Mucosa of descending colon (tissue), 3 donors: Measurements from ENCODE around the gene LCMT2. TPM values are rescaled to one million over a fixed set of nuclear protein-coding genes. Genes with fewer than 3 reads are reported as not detected.

Source experiments
- ATAC-seq: fragments of 200-7000 bp; cut with Tn5 transposase; one replicate; pipeline ENCODE4 v1.9.1; 2020; ENCODE audit warnings: mild to moderate bottlenecking, moderate library complexity
- DNase-seq, 3 donors: peaks; one replicate each; pipeline ENCODE4 v3.0.0-alpha.2; 2020
- H3K36me3 ChIP-seq: fragments of 200-600 bp; one replicate; pipeline ENCODE4 v1.8.0; 2021; ENCODE audit warnings: low read depth, mild to moderate bottlenecking
- H3K4me1 ChIP-seq: fragments of 200-600 bp; one replicate; pipeline ENCODE4 v1.8.0; 2021; ENCODE audit warnings: low read depth, mild to moderate bottlenecking
- H3K4me3 ChIP-seq: fragments of 200-600 bp; one replicate; pipeline ENCODE4 v1.8.0; 2021; ENCODE audit warnings: mild to moderate bottlenecking
- H3K9me3 ChIP-seq: fragments of 200-600 bp; one replicate; pipeline ENCODE4 v1.8.0; 2021; ENCODE audit warnings: mild to moderate bottlenecking
- CTCF ChIP-seq: fragments of 200-600 bp; IDR thresholded peaks from one replicate; pipeline ENCODE4 v1.8.0; 2022; ENCODE audit warnings: antibody characterized with exemption, mild to moderate bottlenecking
- intact Hi-C, 2 donors: fragments of 100-400 bp; cut with DNase I in 1 of 2; cut with micrococcal nuclease in 1 of 2; formaldehyde crosslinking; loops; one replicate each; pipeline versions ENCODE4 v1.11.0 to v1.11.1; 2022; cut with DNase I, micrococcal nuclease
- long read RNA-seq, 2 donors: library from polyadenylated mRNA; unstranded; transcript quantifications; one replicate each; pipeline ENCODE4 v2.0.0, GENCODE V29; 2019 to 2021
- total RNA-seq, 3 donors: library from RNA; stranded (reverse); fragmentation: NEBNext Ultra II Directional in 2 of 3; extraction: Animal tissue kit (Norgen Biotek cat#: 25700) in 2 of 3; gene quantifications; one replicate each; pipeline versions ENCODE4 v1.2.1 to v1.2.4, GENCODE V29; 2021 to 2023
- donor health status: DM: no; HTN: no; CAD: no; lungs with moderate emphysema.
- donor health status: DM: no; HTN: no; CAD: no.
- donor health status: DM: no; HTN: yes; CAD: no.

Gene LCMT2
- total RNA-seq = 1 to 10 TPM; 5.0 to 5.4 (median 5.3) TPM
- long read RNA-seq, donor 1, full-length matches to known transcripts = 9 of 9 reads
- long read RNA-seq, donor 1, partial matches to known transcripts = 0 of 9 reads
- long read RNA-seq, donor 1, other reads (novel, unspliced or antisense) = 0 of 9 reads
- long read RNA-seq, donor 2, full-length matches to known transcripts = 4 of 4 reads
- long read RNA-seq, donor 2, partial matches to known transcripts = 0 of 4 reads
- long read RNA-seq, donor 2, other reads (novel, unspliced or antisense) = 0 of 4 reads

DNA sequence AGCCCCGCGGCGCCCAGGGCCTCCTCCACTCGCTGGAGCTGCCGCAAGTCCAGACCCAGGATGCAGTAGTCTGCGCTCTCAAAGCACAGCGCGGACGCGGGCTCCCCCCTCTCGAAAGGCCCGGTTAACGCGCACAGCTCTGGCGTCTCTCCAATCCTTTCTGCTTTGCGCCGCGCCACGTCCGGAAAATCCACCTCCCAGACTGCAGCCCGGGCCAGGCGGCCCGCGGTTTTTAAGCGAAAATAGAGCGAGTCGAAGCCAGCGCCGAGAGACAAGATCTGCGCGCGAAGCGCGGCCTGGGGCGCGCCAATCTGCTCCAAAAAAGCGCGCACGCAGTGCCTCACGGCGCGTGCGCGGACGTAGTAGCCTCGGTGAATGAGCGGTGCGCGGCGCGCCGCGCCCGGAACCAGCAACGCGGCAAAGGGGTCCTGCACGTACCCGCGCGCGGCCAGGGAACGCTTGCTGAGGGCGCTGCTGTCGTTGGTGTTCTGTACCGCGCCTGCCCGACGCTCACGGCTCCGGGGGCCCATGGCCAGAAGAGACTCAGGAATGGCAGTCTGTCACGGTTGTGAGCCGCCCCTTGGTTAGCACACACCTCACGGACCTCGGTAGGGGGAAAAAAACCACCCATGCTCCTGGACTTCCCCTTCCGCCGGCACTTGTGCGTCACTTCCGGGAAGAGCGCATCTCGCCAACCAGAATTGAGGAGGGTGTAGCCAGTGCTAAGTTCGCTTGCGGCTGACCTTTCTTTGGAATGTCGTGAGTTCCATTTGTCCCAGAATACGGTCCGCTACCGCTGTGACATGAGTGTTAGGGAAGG is at the start of gene LCMT2:
TSS of gene LCMT2 (minus strand) at position 614 of the 820 bp plus-strand sequence. CDS start at position 530, 84 bp downstream.
- H3K4me3 ChIP-seq = peak within 1 kb of the TSS; percentile 61
- intact Hi-C loops = no loop called here
- no peaks in the 10 kb centered on the region for H3K36me3 ChIP-seq
- TF ChIP-seq CTCF = no peak
- no peaks in the 10 kb centered on the region for H3K9me3 ChIP-seq
- ATAC-seq (peak; percentile 97), DNase-seq (peak; percentile 93 to 95 (median 94))
- H3K4me1 ChIP-seq = peaks cover 15% of the 10 kb centered on the region

- DNase-seq (no peak), ATAC-seq (no peak)
- no peaks in the 10 kb centered on the region for H3K9me3 ChIP-seq
- H3K4me3 ChIP-seq = no peak overlapping the region
- no peak for TF ChIP-seq CTCF
- intact Hi-C loops = no loop called here
- no peaks in the 10 kb centered on the region for H3K36me3 ChIP-seq
- no peaks in the 10 kb centered on the region for H3K4me1 ChIP-seq
These were observed 48.2 kb upstream of the LCMT2 start for GRCh38 chr15:43378601-43379000.

DNA sequence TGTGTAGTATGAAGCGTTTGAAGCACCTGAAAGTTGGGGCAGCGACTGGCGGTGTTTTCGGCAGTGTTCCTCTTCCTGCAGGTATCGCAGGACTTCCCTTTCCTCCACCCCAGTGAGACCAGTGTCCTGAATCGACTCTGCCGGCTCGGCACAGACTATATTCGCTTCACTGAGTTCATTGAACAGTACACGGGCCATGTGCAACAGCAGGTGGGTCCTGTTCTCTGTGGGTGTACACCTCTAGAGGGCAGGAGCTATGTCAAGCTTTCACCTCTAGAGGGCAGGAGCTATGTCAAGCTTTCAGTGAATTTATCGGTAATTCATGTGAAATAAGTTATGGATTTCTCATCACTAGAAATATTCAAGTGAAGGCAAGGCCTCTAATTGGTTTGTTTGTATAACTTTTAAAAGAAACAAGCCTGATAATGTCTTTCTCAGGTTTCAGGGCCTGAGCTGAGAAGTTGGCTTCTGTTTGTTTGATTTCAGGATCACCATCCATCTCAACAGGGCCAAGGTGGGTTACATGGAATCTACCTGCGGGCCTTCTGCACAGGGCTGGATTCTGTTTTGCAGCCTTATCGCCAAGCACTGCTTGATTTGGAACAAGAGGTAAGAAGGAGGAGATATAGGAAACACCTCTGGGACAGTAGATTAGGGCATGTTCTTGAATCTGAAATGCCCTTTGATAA is 45.8 kb upstream of the LCMT2 start:
- Histone ChIP-seq H3K4me1 (peaks cover 8% of the 10 kb centered on the region), H3K4me3 (no peak overlapping the region), H3K36me3 (no peaks in the 10 kb centered on the region), H3K9me3 (no peaks in the 10 kb centered on the region)
- TF ChIP-seq CTCF = peak; percentile 37
- peak in 2 of 3 donors; percentile 28 to 40 for DNase-seq
- peak; percentile 49 for ATAC-seq
- intact Hi-C loops = no loop called here

- Histone ChIP-seq H3K4me1 (peaks cover 22% of the 10 kb centered on the region), H3K36me3 (no peaks in the 10 kb centered on the region), H3K4me3 (peak within 1 kb of the TSS; percentile 77), H3K9me3 (no peaks in the 10 kb centered on the region)
- TF ChIP-seq CTCF = no peak
- intact Hi-C loops = no loop called here
- peak; percentile 74 to 89 (median 88) for DNase-seq
- ATAC-seq = peak; percentile 95
These were observed 40.9 kb upstream of the LCMT2 start, which contains the start of the genes TUBGCP4 and ZSCAN29 for GRCh38 chr15:43370975-43371974. TUBGCP4 (plus strand) TSS chr15:43371101; CDS start chr15:43371355, 254 bp downstream. ZSCAN29 (minus strand) TSS chr15:43371043; CDS start chr15:43369913, 1,130 bp downstream.
